DMS114 treated with DMSO at 0.1 percent for 48 hours (cell line): Measurements from ENCODE around the gene EPHB2.

Experiments used
- DNase-seq: peaks from one replicate; lab custom pipeline; 2025; ENCODE audit not compliant: unreplicated experiment; lab: John Stamatoyannopoulos, UW

EPHB2 gene

GRCh38 chr1:22721122-22721873 lies 10.7 kb downstream of the EPHB2 start:
- no peak for DNase-seq

GRCh38 chr1:22722901-22723550 lies 12.4 kb downstream of the EPHB2 start:
- no peak for DNase-seq

GRCh38 chr1:22727873-22728272 lies 17.2 kb downstream of the EPHB2 start:
- DNase-seq, result no peak

GRCh38 chr1:22728751-22729399 lies 18.2 kb downstream of the EPHB2 start:
- no peak for DNase-seq

GRCh38 chr1:22729400-22729773 lies 18.7 kb downstream of the EPHB2 start:
- DNase-seq, result no peak

- no peak for DNase-seq
Measured at GRCh38 chr1:22729912-22730311, 19.3 kb downstream of the EPHB2 start.

- DNase-seq, result no peak
Measured at GRCh38 chr1:22731924-22732720, 21.5 kb downstream of the EPHB2 start.

GRCh38 chr1:22733643-22734042 lies 23.0 kb downstream of the EPHB2 start:
- no peak for DNase-seq

GRCh38 chr1:22736501-22737080 lies 26.0 kb downstream of the EPHB2 start:
- DNase-seq, result no peak

GRCh38 chr1:22737374-22738068 lies 26.9 kb downstream of the EPHB2 start:
- no peak for DNase-seq

- no peak for DNase-seq
Measured at GRCh38 chr1:22738069-22738435, 27.4 kb downstream of the EPHB2 start.

- no peak for DNase-seq
Measured at GRCh38 chr1:22738522-22738921, 27.9 kb downstream of the EPHB2 start.

- DNase-seq, result no peak
Measured at GRCh38 chr1:22739648-22740385, 29.2 kb downstream of the EPHB2 start.

GRCh38 chr1:22741118-22741517 lies 30.5 kb downstream of the EPHB2 start:
- DNase-seq, result no peak

GRCh38 chr1:22745669-22746585 lies 35.3 kb downstream of the EPHB2 start:
- DNase-seq, result no peak

- DNase-seq, result no peak
Measured at GRCh38 chr1:22747021-22747734, 36.5 kb downstream of the EPHB2 start.

GRCh38 chr1:22747735-22748073 lies 37.1 kb downstream of the EPHB2 start:
- DNase-seq, result no peak

GRCh38 chr1:22749503-22749902 lies 38.9 kb downstream of the EPHB2 start:
- no peak for DNase-seq
